Measurements from ENCODE around the gene RMC1. TPM values are rescaled to one million over a fixed set of nuclear protein-coding genes. Genes with fewer than 3 reads are reported as not detected.

The RMC1 gene
- total and polyA plus RNA-seq, 2 of the 13 experiments (the other 11 are each of a cell fraction or from before 2014, with no cell fraction given), result 9.4 to 19.5 TPM

- intact Hi-C loops (cut with micrococcal nuclease; ENCODE audit: unreplicated experiment) (no loop called here), in situ Hi-C loops (cut with HindIII; ENCODE audit: extremely low pct_ligation_motif_present, low pct_unique_long_range_greater_than_20kb) (no loop called here)
- TSS peak; percentile 11 for BruUV-seq (replicated peaks)
- FAIRE-seq, result no peak
- no peak for TF ChIP-seq ZNF747 (CRISPR knock-in tag; IDR thresholded peaks at IDR 0.05; ENCODE audit: borderline replicate concordance)
- TF ChIP-seq ZNF780A (CRISPR knock-in tag; IDR thresholded peaks at IDR 0.05), result no peak
- TF ChIP-seq HNF1A (IDR thresholded peaks at IDR 0.05; ENCODE audit: low read depth), result peak; percentile 7; the same call in 1 of the 2 replicates
- TF ChIP-seq HNF1A (CRISPR knock-in tag; IDR thresholded peaks at IDR 0.05; ENCODE audit: borderline replicate concordance), result no peak
- whole genome bisulfite sequencing (ENCODE audit: low lambda C conversion rate), result 90% methylated on average over 7 of the region's 7 CpGs
- peaks cover 60% of the 10 kb centered on the region for H3K4me1 ChIP-seq (ENCODE audit: insufficient read depth, low read length)
- no peak overlapping the region for H3K4me2 ChIP-seq (ENCODE audit: low read depth, low read length)
- H3K36me3 ChIP-seq (replicated peaks in 1 of 2; ENCODE audit: control insufficient read depth in 1 of 2, insufficient read depth in 2 of 2, low read length in 2 of 2), result peaks cover 10 to 57% of the 10 kb centered on the region in 2 experiments
- POLR2A ChIA-PET, result interaction anchor here (1.4 to 1.9 kb wide), 3 partner anchors 11 to 18 kb away, joined by 5 to 16 read pairs (median 8); partner anchors contain the start of gene NPC1
- no peak overlapping the region for H3K9ac ChIP-seq (ENCODE audit: insufficient read depth, low read depth, low read length)
- no peak for DNase-seq (ENCODE audit: low spot score)
- ATAC-seq, result no peak
- no peak overlapping the region for H2AFZ ChIP-seq (ENCODE audit: low read length)
- no peaks in the 10 kb centered on the region for H3K9me3 ChIP-seq (ENCODE audit: low read length)
- no peak overlapping the region for H3K4me3 ChIP-seq (replicated peaks in 1 of 3; ENCODE audit: insufficient read depth in 1 of 3, low read depth in 2 of 3, low read length in 3 of 3)
- no peaks in the 10 kb centered on the region for H3K27me3 ChIP-seq (ENCODE audit: control insufficient read depth in 1 of 2, insufficient read depth in 2 of 2, low read length in 2 of 2)
- peaks cover 14% of the 10 kb centered on the region for H3K79me2 ChIP-seq (ENCODE audit: insufficient read depth, low read length)
- H4K20me1 ChIP-seq (ENCODE audit: insufficient read depth, low read length), result peaks cover under 1% of the 10 kb centered on the region; the same call in 1 of the 2 replicates
- CTCF ChIA-PET (ENCODE audit: low intra/inter-chr PET ratio, low total read pairs), result no interaction called here
- H3K27ac ChIP-seq (ENCODE audit: extremely low read length, insufficient read depth, low read length), result peak overlapping the region; percentile 72
Observed at GRCh38 chr18:23568281-23569138, 65.2 kb downstream of the RMC1 start.

Measured in HepG2 (cell line).